ENCODE results near the gene SLC44A3.

SLC44A3 gene

DNA sequence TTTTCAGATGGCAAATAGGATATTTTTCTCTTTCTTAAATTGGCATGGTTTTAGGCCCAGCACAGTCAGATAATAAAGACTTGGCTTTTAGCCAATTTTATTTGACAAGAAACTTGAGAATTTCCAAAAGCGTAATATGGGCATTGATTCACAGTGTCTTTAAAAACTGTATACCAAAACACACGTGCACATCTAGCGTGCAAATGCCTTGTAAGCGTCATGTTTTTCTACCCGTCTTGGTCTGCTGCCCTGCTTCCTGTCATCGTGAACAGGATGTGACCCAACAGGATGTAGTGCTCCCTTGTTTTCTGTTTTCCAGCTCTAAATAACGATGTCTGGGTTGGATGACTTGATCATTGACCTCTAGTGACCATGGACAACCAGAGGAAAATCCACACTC, 24.7 kb upstream of the SLC44A3 start:
- no peak for TF ChIP-seq CTCF (IDR thresholded peaks at IDR 0.05; ENCODE audit: insufficient read depth, low read length, poor library complexity, severe bottlenecking)
- DNase-seq (ENCODE audit: extremely low read depth, insufficient read length) = no peak
- Histone ChIP-seq H3K4me3 (replicated peaks; ENCODE audit: low read depth, low read length) (no peak overlapping the region), H3K27me3 (replicated peaks; ENCODE audit: control insufficient read depth, insufficient read depth, low read length) (no peaks in the 10 kb centered on the region), H3K36me3 (ENCODE audit: control insufficient read depth, insufficient read depth, low read length) (no peaks in the 10 kb centered on the region)

GRCh38 chr1:94796266-94796665, 23.9 kb upstream of the SLC44A3 start:
- Histone ChIP-seq H3K27me3 (replicated peaks; ENCODE audit: control insufficient read depth, insufficient read depth, low read length) (no peaks in the 10 kb centered on the region), H3K36me3 (ENCODE audit: control insufficient read depth, insufficient read depth, low read length) (no peaks in the 10 kb centered on the region), H3K4me3 (replicated peaks; ENCODE audit: low read depth, low read length) (no peak overlapping the region)
- no peak for DNase-seq (ENCODE audit: extremely low read depth, insufficient read length)
- TF ChIP-seq CTCF (IDR thresholded peaks at IDR 0.05; ENCODE audit: insufficient read depth, low read length, poor library complexity, severe bottlenecking) = no peak

DNA sequence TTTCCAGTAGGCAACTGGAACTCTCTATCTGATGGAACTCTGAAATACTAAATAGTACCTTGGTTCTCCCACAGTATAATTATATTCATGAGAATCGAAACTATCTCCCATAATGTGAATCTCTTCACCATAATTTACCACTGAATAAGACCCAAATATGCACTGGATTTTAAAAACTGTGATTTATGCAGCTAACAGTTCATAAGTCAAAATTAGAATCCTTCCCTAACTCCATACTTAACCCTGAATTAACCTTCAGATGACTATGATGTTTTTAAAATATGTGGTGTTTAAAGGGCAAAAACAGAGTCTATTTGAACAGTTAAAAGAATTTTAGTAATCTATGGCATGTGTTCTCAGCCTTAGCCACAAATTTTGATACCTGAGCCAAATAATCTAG, 22.9 kb upstream of the SLC44A3 start:
- TF ChIP-seq CTCF (IDR thresholded peaks at IDR 0.05; ENCODE audit: insufficient read depth, low read length, poor library complexity, severe bottlenecking) = no peak
- Histone ChIP-seq H3K36me3 (ENCODE audit: control insufficient read depth, insufficient read depth, low read length) (no peaks in the 10 kb centered on the region), H3K27me3 (replicated peaks; ENCODE audit: control insufficient read depth, insufficient read depth, low read length) (no peaks in the 10 kb centered on the region), H3K4me3 (replicated peaks; ENCODE audit: low read depth, low read length) (no peak overlapping the region)
- DNase-seq (ENCODE audit: extremely low read depth, insufficient read length) = no peak

- TF ChIP-seq CTCF (IDR thresholded peaks at IDR 0.05; ENCODE audit: insufficient read depth, low read length, poor library complexity, severe bottlenecking) = no peak
- no peak for DNase-seq (ENCODE audit: extremely low read depth, insufficient read length)
- no peaks in the 10 kb centered on the region for H3K27me3 ChIP-seq (replicated peaks; ENCODE audit: control insufficient read depth, insufficient read depth, low read length)
Measured at GRCh38 chr1:94798054-94798453, 22.1 kb upstream of the SLC44A3 start.

GRCh38 chr1:94798462-94798861, 21.7 kb upstream of the SLC44A3 start:
- no peak for DNase-seq (ENCODE audit: extremely low read depth, insufficient read length)
- no peak overlapping the region for H3K4me3 ChIP-seq (replicated peaks; ENCODE audit: low read depth, low read length)
- no peaks in the 10 kb centered on the region for H3K36me3 ChIP-seq (ENCODE audit: control insufficient read depth, insufficient read depth, low read length)
- no peaks in the 10 kb centered on the region for H3K27me3 ChIP-seq (replicated peaks; ENCODE audit: control insufficient read depth, insufficient read depth, low read length)
- TF ChIP-seq CTCF (IDR thresholded peaks at IDR 0.05; ENCODE audit: insufficient read depth, low read length, poor library complexity, severe bottlenecking) = no peak

More at GRCh38 chr1:94798054-94798453, 22.1 kb upstream of the SLC44A3 start:
- Histone ChIP-seq H3K4me3 (replicated peaks; ENCODE audit: low read depth, low read length) (no peak overlapping the region), H3K36me3 (ENCODE audit: control insufficient read depth, insufficient read depth, low read length) (no peaks in the 10 kb centered on the region)

DNA sequence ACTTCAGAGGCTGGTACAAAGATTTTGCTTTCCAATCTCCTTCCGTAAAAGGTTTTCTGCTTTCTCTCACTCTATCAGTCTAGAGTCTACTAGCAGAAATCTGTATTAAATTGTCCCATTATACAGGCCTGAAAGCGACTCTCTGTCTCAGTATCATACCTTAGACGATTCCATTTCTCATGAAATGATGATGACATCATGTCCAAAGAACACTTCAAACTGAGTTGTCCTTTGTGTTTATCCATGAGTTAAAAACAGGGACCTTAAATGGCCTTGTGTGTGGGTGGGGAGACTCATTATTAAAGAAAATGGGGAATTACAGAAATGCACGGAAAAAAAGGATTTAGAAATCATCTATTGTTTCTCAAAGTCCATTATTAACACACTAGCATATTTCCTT, 21.0 kb upstream of the SLC44A3 start:
- no peak overlapping the region for H3K4me3 ChIP-seq (replicated peaks; ENCODE audit: low read depth, low read length)
- no peak for TF ChIP-seq CTCF (IDR thresholded peaks at IDR 0.05; ENCODE audit: insufficient read depth, low read length, poor library complexity, severe bottlenecking)
- DNase-seq (ENCODE audit: extremely low read depth, insufficient read length) = no peak
- no peaks in the 10 kb centered on the region for H3K27me3 ChIP-seq (replicated peaks; ENCODE audit: control insufficient read depth, insufficient read depth, low read length)
- no peaks in the 10 kb centered on the region for H3K36me3 ChIP-seq (ENCODE audit: control insufficient read depth, insufficient read depth, low read length)

Data from GM06990 (cell line).